ENCODE data around the gene GRAMD2B. TPM values are rescaled to one million over a fixed set of nuclear protein-coding genes. Genes with fewer than 3 reads are reported as not detected.

The GRAMD2B gene
- total RNA-seq, 1 donor from 2014 or later, result 12.3 TPM

DNA sequence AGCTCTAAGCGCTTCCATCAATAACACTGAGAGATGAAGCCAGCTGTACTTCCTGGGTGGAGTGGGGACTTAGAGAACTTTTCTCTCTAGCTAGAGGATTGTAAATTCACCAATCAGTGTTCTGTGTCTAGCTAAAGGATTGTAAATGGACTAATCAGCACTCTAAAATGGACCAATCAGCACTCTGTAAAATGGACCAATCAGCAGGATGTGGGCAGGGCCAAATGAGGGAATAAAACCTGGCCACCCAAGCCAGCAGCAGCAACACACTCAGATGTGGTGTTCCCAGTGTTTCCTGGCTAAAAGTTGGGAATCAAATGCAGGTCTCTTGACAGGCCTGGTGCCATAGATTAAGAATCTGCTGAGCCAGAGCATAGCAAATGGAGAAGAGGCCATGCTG is 111.3 kb downstream of the GRAMD2B start:
- no peak for DNase-seq (ENCODE audit: extremely low read depth, low read depth, low spot score)

GRCh38 chr5:126535856-126536545 is 112.8 kb downstream of the GRAMD2B start:
- no peak for DNase-seq (ENCODE audit: extremely low read depth, low read depth, low spot score)

DNA sequence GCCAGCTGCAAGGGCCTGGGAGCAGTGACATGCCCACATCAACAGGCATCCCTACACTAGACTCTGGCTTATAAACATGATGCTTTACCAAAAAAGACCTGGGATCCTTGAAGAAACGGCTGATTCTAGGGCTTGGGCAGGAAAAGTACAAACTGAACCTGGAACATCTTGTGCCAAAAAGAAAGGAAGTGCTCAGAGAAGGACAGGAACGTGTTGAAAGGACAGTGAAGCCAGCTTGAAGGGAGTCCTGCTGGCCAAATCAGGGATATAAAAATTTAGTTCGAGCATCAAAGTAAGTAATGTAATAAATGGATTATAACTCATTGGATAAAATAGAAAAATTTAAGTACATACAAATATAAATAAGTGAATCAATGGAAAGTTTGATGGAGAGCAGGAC is 113.7 kb downstream of the GRAMD2B start:
- no peak for DNase-seq (ENCODE audit: extremely low read depth, low read depth, low spot score)

GRCh38 chr5:126538579-126538978 is 115.4 kb downstream of the GRAMD2B start:
- no peak for DNase-seq (ENCODE audit: extremely low read depth, low read depth, low spot score)

- no peak for DNase-seq (ENCODE audit: extremely low read depth, low read depth, low spot score)
These were observed 117.4 kb downstream of the GRAMD2B start for GRCh38 chr5:126540631-126541030.

GRCh38 chr5:126542441-126542840 is 119.2 kb downstream of the GRAMD2B start:
- no peak for DNase-seq (ENCODE audit: extremely low read depth, low read depth, low spot score)

- DNase-seq (ENCODE audit: extremely low read depth, low read depth, low spot score), result no peak
These were observed 119.8 kb downstream of the GRAMD2B start for GRCh38 chr5:126543009-126543408.

DNA sequence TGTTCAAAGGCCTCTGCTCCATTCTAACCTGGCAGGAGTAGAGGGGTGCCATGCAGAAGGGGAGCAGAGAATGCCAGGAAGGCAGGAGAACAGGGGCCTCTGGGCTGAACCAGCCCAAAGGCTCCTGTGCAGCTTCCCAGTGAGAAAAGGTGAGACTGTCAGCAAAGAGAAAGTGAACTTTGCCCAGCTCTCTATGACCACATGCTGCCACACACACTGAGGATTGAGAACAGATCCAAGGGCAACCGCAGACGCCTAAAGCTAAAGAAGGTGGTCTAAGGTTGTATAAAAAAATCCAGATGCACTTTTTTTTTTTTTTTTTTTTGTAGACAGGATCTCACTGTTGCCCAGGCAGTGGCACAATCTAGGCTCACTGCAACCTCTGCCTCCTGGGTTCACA is 120.5 kb downstream of the GRAMD2B start:
- DNase-seq (ENCODE audit: extremely low read depth, low read depth, low spot score), result no peak

Other genes with a start within 250 kb of the GRAMD2B start
- 35.6 and 37.1 TPM in 2 replicates for gene ALDH7A1, start 171.8 kb downstream of the GRAMD2B start, total RNA-seq
- 27.1 and 43.6 TPM in 2 replicates for gene PHAX, start 177.5 kb downstream of the GRAMD2B start, total RNA-seq